Right lobe of liver (tissue), 6 donors: ENCODE results near the gene ARFIP1. TPM values are rescaled to one million over a fixed set of nuclear protein-coding genes. Genes with fewer than 3 reads are reported as not detected.
"Not testable (repeated sequence)": the region's sequence is repeated elsewhere in the genome, so short reads cannot be mapped to it uniquely, and the experiment has no call there.

Experiments
- ATAC-seq, 4 donors: fragments of 200-7000 bp; cut with Tn5 transposase; one replicate each; pipeline ENCODE4 v1.9.1; 2020; ENCODE audit warnings: mild to moderate bottlenecking in 4 of 4, moderate library complexity in 4 of 4
- DNase-seq, 3 donors: peaks; one replicate each; pipeline ENCODE4 v3.0.0-alpha.2; 2020
- H3K27ac ChIP-seq, 3 donors: fragments of 200-600 bp; one replicate each; pipeline ENCODE4 v1.8.0; 2022
- H3K27me3 ChIP-seq, 2 donors: fragments of 200-600 bp; one replicate each; pipeline ENCODE4 v1.8.0; 2022
- H3K36me3 ChIP-seq, 4 donors: fragments of 200-600 bp; sonication (generic) in 1 of 4; one replicate each; pipeline versions ENCODE4 v1.5.1 to v1.8.0; 2017 to 2022; ENCODE audit warnings: control low read depth in 1 of 4
- H3K4me1 ChIP-seq, 4 donors: fragments of 200-600 bp; sonication (generic) in 1 of 4; one replicate each; pipeline versions ENCODE4 v1.5.1 to v1.8.0; 2017 to 2022; ENCODE audit warnings: control low read depth in 1 of 4
- H3K4me3 ChIP-seq, 3 donors: fragments of 200-600 bp; one replicate each; pipeline ENCODE4 v1.8.0; 2022
- H3K9me3 ChIP-seq, 4 donors: fragments of 200-600 bp; sonication (generic) in 1 of 4; one replicate each; pipeline versions ENCODE4 v1.5.1 to v1.8.0; 2017 to 2022; ENCODE audit warnings: control low read depth in 1 of 4
- POLR2A ChIP-seq: fragments of 450-650 bp; IDR thresholded peaks from one replicate; pipeline ENCODE4 v1.6.1; 2017; ENCODE audit warnings: antibody characterized with exemption, mild to moderate bottlenecking
- WGBS: methylation state at CpG from one replicate; pipeline ENCODE4 v1.1.6; 2018; ENCODE audit warnings: low coverage, low lambda C conversion rate; ENCODE audit not compliant: insufficient coverage; ENCODE audit errors: missing lambda C conversion rate; 5-methylcytosine and 5-hydroxymethylcytosine counted together
- intact Hi-C, 2 donors: fragments of 100-400 bp; cut with DNase I; formaldehyde crosslinking; loops; one replicate each; pipeline versions ENCODE4 v1.11.2 to v1.14.1; 2022
- total RNA-seq, 6 experiments: library from RNA; depleted of rRNA in 2 of 6; stranded (reverse); fragments of >200 nt in 2 of 6; fragmentation: NEBNext Ultra II Directional in 3 of 6; extraction: Animal tissue kit (Norgen Biotek cat#: 25700) in 3 of 6; gene quantifications; one replicate each; pipeline versions ENCODE4 v1.1.0 to v1.2.4, GENCODE V29; 2016 to 2023
- TF ChIP-seq, protein P1 (sequence below), 4 donors: fragments of 200-600 bp in 3 of 4; fragments of 450-650 bp in 1 of 4; IDR thresholded peaks; one replicate each; pipeline versions ENCODE4 v1.5.1 to v1.8.0; 2016 to 2022; ENCODE audit warnings: antibody characterized with exemption in 4 of 4, mild to moderate bottlenecking in 2 of 4
- donor health status: DM: no; HTN: yes; CAD: no.
- donor health status: DM: no; HTN: no; CAD: no.
- donor health status: DM: no; HTN: no; CAD: no.
- donor health status: DM: no; HTN: yes; CAD: no.
- donor health status: DM: no; HTN: yes; CAD: no.

Gene ARFIP1
- total RNA-seq, 6 experiments from 2014 or later, result 9.1 to 19.9 (median 14.1) TPM

DNA sequence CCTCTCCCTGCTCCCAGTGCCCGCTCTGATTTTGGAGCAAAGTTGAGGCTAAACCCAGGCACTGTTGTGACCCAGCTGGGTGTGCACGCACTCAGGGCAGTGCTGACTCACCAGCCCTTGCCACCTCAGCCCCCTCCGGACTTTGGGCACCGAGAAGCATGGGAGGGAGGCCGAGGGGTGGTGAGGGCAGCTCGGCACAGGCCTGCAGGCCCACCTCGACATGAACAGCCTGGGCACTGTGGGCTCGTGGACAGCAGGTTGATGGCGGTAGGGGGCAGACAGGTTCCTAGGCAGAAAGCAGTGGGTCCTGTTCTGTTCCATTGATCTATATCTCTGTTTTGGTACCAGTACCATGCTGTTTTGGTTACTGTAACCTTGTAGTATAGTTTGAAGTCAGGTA, 31.1 kb upstream of the ARFIP1 start:
- no peaks in the 10 kb centered on the region for H3K9me3 ChIP-seq
- no peaks in the 10 kb centered on the region for H3K4me1 ChIP-seq
- DNase-seq (no peak), ATAC-seq (no peak)
- WGBS, result 90% methylated on average over 6 of the region's 9 CpGs
- H3K36me3 ChIP-seq, result no peaks in the 10 kb centered on the region
- intact Hi-C loops, result no loop called here
- H3K4me3 ChIP-seq, result no peak overlapping the region
- no peak overlapping the region for H3K27ac ChIP-seq
- H3K27me3 ChIP-seq, result no peaks in the 10 kb centered on the region
- TF ChIP-seq, protein P1, sequence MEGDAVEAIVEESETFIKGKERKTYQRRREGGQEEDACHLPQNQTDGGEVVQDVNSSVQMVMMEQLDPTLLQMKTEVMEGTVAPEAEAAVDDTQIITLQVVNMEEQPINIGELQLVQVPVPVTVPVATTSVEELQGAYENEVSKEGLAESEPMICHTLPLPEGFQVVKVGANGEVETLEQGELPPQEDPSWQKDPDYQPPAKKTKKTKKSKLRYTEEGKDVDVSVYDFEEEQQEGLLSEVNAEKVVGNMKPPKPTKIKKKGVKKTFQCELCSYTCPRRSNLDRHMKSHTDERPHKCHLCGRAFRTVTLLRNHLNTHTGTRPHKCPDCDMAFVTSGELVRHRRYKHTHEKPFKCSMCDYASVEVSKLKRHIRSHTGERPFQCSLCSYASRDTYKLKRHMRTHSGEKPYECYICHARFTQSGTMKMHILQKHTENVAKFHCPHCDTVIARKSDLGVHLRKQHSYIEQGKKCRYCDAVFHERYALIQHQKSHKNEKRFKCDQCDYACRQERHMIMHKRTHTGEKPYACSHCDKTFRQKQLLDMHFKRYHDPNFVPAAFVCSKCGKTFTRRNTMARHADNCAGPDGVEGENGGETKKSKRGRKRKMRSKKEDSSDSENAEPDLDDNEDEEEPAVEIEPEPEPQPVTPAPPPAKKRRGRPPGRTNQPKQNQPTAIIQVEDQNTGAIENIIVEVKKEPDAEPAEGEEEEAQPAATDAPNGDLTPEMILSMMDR (IDR thresholded peaks at IDR 0.05), result no peak
- TF ChIP-seq POLR2A, result no peak

DNA sequence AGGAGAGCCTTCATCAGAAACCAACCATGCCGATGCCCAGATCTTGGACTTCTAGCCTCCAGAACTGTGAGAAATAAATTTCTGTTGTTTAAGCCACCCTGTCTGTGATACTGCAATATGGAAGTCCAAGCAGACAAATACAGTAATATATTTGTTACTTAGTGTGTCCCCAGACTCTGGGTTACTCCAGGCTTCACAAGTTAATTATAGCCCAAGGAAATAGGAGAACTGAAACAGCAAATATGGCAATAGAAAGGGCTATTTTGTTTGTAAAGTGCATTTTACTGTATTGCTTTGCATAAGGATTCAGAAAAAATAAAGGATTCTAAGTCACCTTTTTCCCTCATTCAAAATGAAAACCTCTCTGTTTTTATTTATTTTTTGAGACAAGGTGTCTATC, 16.0 kb upstream of the ARFIP1 start:
- intact Hi-C loops, result no loop called here
- Histone ChIP-seq H3K4me3 (no peak overlapping the region), H3K4me1 (no peaks in the 10 kb centered on the region), H3K9me3 (no peaks in the 10 kb centered on the region), H3K27ac (no peak overlapping the region), H3K36me3 (no peaks in the 10 kb centered on the region), H3K27me3 (no peaks in the 10 kb centered on the region)
- TF ChIP-seq, protein P1 (IDR thresholded peaks at IDR 0.05), result no peak
- no peak for TF ChIP-seq POLR2A
- WGBS, result 92% methylated on average over 1 of the region's 1 CpG
- ATAC-seq (peak in 1 of 4 donors; percentile 25), DNase-seq (no peak)

DNA sequence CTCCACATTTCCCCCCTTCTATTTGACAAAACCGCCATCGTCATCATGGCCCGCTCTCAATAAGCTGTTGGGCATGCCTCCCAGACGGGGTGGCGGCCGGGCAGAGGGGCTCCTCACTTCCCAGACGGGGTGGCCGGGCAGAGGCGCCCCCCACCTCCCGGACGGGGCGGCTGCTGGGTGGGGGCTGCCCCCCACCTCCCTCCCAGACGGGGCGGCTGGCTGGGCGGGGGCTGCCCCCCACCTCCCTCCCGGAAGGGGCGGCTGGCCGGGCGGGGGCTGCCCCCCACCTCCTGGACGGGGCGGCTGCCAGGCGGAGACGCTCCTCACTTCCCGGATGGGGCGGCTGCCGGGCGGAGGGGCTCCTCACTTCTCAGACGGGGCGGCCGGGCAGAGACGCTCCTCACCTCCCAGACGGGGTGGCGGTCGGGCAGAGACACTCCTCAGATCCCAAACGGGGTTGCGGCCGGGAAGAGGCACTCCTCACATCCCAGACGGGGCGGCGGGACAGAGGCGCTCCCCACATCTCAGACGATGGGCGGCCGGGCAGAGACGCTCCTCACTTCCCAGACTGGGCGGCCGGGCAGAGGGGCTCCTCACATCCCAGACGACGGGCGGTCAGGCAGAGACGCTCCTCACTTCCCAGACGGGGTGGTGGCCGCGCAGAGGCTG, 14.6 kb upstream of the ARFIP1 start:
- H3K27me3 ChIP-seq, H3K4me3 ChIP-seq, DNase-seq, H3K9me3 ChIP-seq, H3K36me3 ChIP-seq, H3K4me1 ChIP-seq, intact Hi-C loops, ATAC-seq, H3K27ac ChIP-seq: not testable (repeated sequence)
- WGBS, result 96% methylated on average over 12 of the region's 54 CpGs

DNA sequence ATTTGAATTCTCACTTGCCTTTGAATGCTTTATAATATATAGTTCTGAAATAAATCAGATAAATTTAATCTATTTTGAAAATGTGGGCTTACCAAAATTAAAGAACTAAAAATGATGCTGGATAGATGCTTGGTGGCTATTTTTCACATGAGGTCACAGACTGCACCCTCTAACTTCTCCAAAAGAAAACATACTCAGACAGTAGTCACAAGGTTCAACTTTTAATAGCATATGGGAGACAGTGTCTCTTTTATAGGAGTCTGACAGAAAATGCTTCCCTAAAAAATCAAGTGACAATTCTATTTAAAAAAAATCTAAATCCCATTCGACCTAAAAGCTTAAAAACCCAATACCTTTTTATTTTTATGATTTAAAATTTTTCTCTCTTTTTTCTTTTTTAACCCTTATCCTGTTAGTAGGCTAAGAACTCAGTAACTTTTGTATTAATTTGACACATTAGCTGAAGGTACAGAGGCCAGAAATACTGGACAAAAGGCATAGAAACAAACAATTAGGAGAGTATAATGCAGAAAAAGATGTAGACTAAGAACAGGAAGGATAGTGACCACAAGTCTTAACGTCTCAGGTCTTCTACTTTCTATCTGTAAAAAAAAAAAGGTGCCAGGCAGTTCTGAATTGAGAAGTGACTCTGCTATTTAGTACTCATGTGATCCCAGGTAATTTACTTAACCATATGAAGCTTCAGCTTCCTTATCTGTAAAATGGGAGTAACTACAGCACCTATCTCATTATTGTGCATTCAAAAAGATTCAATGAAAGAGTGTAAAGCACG, 7.8 kb upstream of the ARFIP1 start:
- Histone ChIP-seq H3K4me1 (no peaks in the 10 kb centered on the region), H3K27me3 (no peaks in the 10 kb centered on the region), H3K27ac (no peak overlapping the region), H3K36me3 (no peaks in the 10 kb centered on the region), H3K4me3 (no peak overlapping the region), H3K9me3 (no peaks in the 10 kb centered on the region)
- intact Hi-C loops, result no loop called here
- ATAC-seq, result no peak
- no peak for TF ChIP-seq POLR2A
- TF ChIP-seq, protein P1 (IDR thresholded peaks at IDR 0.05), result no peak
- WGBS, result 52% methylated on average over 3 of the region's 3 CpGs
- no peak for DNase-seq

DNA sequence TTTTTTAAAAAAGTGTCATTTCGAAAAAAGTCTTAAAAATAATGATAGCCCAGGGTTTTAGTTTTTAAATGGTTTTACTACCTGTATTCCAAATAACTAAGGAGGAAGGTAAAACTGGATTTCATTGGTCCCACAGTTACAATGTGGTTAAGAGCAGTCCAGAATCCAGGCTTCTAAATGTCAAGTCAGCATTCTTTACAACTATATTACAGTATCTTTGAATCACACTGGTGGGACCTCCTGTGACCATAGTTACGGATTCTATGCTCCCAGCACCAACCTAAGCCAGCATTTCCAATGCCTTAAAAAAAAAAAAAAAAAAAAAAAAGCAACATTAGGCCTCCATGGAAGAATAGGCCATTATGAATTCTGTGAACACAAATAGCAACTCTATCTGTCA, 6.4 kb upstream of the ARFIP1 start:
- no peak for TF ChIP-seq POLR2A
- TF ChIP-seq, protein P1 (IDR thresholded peaks at IDR 0.05), result no peak
- Histone ChIP-seq H3K4me1 (no peaks in the 10 kb centered on the region), H3K9me3 (no peaks in the 10 kb centered on the region), H3K27ac (no peak overlapping the region), H3K27me3 (no peaks in the 10 kb centered on the region), H3K4me3 (no peak overlapping the region), H3K36me3 (no peaks in the 10 kb centered on the region)
- 81% methylated on average over 2 of the region's 2 CpGs for WGBS
- intact Hi-C loops, result no loop called here
- DNase-seq, result no peak
- no peak for ATAC-seq
